VCaP (cell line): Measurements from ENCODE around the gene SIPA1L2.
A peak's percentile ranks its signal among the peaks of the same experiment; 100 is the strongest.

Experiments used
- H3K27ac ChIP-seq: fragments of 450-650 bp; 2 replicates; pipeline ENCODE4 v1.5.1; 2017
- TF ChIP-seq, protein P1 (sequence below): fragments of 450-650 bp; conservative IDR thresholded peaks from 2 replicates; pipeline ENCODE4 v1.5.1; 2017; ENCODE audit warnings: mild to moderate bottlenecking, moderate library complexity

Gene SIPA1L2

GRCh38 chr1:232669981-232670747 is 40.2 kb upstream of the SIPA1L2 start:
- H3K27ac ChIP-seq, result no peak overlapping the region; the same call in 1 of the 2 replicates
- TF ChIP-seq, protein P1, sequence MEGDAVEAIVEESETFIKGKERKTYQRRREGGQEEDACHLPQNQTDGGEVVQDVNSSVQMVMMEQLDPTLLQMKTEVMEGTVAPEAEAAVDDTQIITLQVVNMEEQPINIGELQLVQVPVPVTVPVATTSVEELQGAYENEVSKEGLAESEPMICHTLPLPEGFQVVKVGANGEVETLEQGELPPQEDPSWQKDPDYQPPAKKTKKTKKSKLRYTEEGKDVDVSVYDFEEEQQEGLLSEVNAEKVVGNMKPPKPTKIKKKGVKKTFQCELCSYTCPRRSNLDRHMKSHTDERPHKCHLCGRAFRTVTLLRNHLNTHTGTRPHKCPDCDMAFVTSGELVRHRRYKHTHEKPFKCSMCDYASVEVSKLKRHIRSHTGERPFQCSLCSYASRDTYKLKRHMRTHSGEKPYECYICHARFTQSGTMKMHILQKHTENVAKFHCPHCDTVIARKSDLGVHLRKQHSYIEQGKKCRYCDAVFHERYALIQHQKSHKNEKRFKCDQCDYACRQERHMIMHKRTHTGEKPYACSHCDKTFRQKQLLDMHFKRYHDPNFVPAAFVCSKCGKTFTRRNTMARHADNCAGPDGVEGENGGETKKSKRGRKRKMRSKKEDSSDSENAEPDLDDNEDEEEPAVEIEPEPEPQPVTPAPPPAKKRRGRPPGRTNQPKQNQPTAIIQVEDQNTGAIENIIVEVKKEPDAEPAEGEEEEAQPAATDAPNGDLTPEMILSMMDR, result no peak

DNA sequence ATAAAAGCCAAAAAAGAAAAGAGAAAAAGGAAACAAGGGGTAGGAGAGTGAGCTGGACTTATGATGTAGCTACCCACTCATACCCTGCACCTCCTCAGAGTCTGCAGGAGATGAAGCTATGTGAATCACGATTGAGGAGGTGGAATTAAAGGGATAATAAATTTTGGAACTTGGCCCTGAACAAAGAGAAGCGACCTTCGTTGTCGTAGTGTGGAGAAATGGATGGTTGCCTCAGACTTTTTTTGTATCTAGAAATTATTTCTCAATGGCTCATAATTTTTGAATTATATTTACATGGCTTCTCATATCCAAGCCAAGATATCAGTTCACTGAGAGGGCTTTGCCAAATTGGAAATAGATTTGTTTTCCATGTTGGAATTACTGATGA is 37.8 kb upstream of the SIPA1L2 start:
- peak overlapping the region; percentile 96 for H3K27ac ChIP-seq
- TF ChIP-seq, protein P1, result no peak

- TF ChIP-seq, protein P1, result no peak
- H3K27ac ChIP-seq, result peak overlapping the region; percentile 96
Measured at GRCh38 chr1:232667094-232667777, 37.3 kb upstream of the SIPA1L2 start.

GRCh38 chr1:232664844-232665777 is 35.2 kb upstream of the SIPA1L2 start:
- TF ChIP-seq, protein P1, result no peak
- peak overlapping the region; percentile 96 for H3K27ac ChIP-seq

GRCh38 chr1:232662910-232663309 is 33.0 kb upstream of the SIPA1L2 start:
- TF ChIP-seq, protein P1, result no peak

GRCh38 chr1:232658386-232658785 is 28.5 kb upstream of the SIPA1L2 start:
- TF ChIP-seq, protein P1, result no peak
- H3K27ac ChIP-seq, result no peak overlapping the region

More at GRCh38 chr1:232662910-232663309, 33.0 kb upstream of the SIPA1L2 start:
- peak overlapping the region; percentile 96 for H3K27ac ChIP-seq
